ENCODE results near the gene SF3B6.

DNA sequence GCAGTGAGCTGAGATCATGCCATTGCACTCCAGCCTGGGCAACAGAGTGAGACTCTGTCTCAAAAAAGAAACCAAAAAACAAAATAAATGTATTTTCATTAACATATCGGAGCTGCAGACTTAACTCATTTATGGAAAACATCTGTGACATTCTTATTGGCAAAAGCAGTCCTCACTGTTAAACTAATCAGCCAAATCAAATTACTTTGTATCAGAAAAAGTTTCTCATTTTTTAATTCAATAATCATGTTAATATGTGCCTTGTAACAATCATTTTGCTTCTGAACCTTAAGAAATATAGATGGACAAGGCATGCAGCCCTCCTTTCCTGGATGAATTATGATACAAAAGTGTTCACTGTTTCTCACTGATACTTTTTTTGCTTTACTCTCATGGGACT is 26.6 kb upstream of the SF3B6 start:
- TF ChIP-seq, protein P1, sequence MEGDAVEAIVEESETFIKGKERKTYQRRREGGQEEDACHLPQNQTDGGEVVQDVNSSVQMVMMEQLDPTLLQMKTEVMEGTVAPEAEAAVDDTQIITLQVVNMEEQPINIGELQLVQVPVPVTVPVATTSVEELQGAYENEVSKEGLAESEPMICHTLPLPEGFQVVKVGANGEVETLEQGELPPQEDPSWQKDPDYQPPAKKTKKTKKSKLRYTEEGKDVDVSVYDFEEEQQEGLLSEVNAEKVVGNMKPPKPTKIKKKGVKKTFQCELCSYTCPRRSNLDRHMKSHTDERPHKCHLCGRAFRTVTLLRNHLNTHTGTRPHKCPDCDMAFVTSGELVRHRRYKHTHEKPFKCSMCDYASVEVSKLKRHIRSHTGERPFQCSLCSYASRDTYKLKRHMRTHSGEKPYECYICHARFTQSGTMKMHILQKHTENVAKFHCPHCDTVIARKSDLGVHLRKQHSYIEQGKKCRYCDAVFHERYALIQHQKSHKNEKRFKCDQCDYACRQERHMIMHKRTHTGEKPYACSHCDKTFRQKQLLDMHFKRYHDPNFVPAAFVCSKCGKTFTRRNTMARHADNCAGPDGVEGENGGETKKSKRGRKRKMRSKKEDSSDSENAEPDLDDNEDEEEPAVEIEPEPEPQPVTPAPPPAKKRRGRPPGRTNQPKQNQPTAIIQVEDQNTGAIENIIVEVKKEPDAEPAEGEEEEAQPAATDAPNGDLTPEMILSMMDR (conservative IDR thresholded peaks at IDR 0.05 in 1 of 2, IDR thresholded peaks at IDR 0.05 in 1 of 2; ENCODE audit: low read depth in 1 of 2, low read length in 2 of 2): no peak
- TF ChIP-seq EZH2 (IDR thresholded peaks at IDR 0.05; ENCODE audit: low read length, missing control alignments): no peak

Measured in fibroblast of lung (primary cell).